T-helper 2 cell treated with Interferon-gamma antibody and Interleukin-4, amounts not matched to agents 5 μg/mL and 100 μg/mL, for 36 hours (primary cell): ENCODE data around the gene MAZ.
"Not testable (repeated sequence)": the region's sequence is repeated elsewhere in the genome, so short reads cannot be mapped to it uniquely, and the experiment has no call there.

Source experiments
- DNase-seq: peaks from one replicate; pipeline ENCODE4 v3.0.0; 2021; ENCODE audit warnings: low spot score
- H3K27ac Mint-ChIP-seq: one replicate; pipeline ENCODE4 v1.8.0; 2021; ENCODE audit warnings: mild to moderate bottlenecking, mixed read lengths
- H3K27me3 Mint-ChIP-seq: one replicate; pipeline ENCODE4 v1.8.0; 2021; ENCODE audit warnings: low read depth, mixed read lengths
- H3K36me3 Mint-ChIP-seq: one replicate; pipeline ENCODE4 v1.8.0; 2021; ENCODE audit warnings: low read depth, mixed read lengths
- H3K4me1 Mint-ChIP-seq: one replicate; pipeline ENCODE4 v1.8.0; 2021; ENCODE audit warnings: low read depth, mixed read lengths
- H3K4me3 Mint-ChIP-seq: one replicate; pipeline ENCODE4 v1.8.0; 2022; ENCODE audit warnings: mild to moderate bottlenecking, moderate library complexity, mixed read lengths
- H3K9me3 Mint-ChIP-seq: one replicate; pipeline ENCODE4 v1.8.0; 2021; ENCODE audit warnings: mixed read lengths

Gene MAZ

GRCh38 chr16:29806099-29806579 lies at the start of gene MAZ:
MAZ (plus strand) TSS chr16:29806529; CDS start chr16:29806702, 173 bp downstream.
- DNase-seq: peak; percentile 69
- Mint-ChIP-seq H3K27ac (peak within 1 kb of the TSS; percentile 100), H3K4me3 (peak within 1 kb of the TSS; percentile 100), H3K4me1 (peaks cover 34% of the 10 kb centered on the region), H3K27me3 (no peaks in the 10 kb centered on the region), H3K36me3 (peaks cover 65% of the 10 kb centered on the region), H3K9me3 (no peaks in the 10 kb centered on the region)

- DNase-seq: no peak
- Mint-ChIP-seq H3K9me3 (no peaks in the 10 kb centered on the region), H3K4me1 (peaks cover 11% of the 10 kb centered on the region), H3K4me3 (no peak overlapping the region), H3K27ac (no peak overlapping the region), H3K27me3 (peaks cover 3% of the 10 kb centered on the region), H3K36me3 (peaks cover 1% of the 10 kb centered on the region)
Observed at GRCh38 chr16:29756654-29757053, 49.7 kb upstream of the MAZ start.

GRCh38 chr16:29757086-29757485 lies 49.2 kb upstream of the MAZ start:
- H3K27me3 Mint-ChIP-seq, H3K9me3 Mint-ChIP-seq, H3K36me3 Mint-ChIP-seq, DNase-seq, H3K27ac Mint-ChIP-seq, H3K4me3 Mint-ChIP-seq: not testable (repeated sequence)
- H3K4me1 Mint-ChIP-seq: peaks cover 11% of the 10 kb centered on the region

GRCh38 chr16:29757950-29758466 lies 48.3 kb upstream of the MAZ start:
- DNase-seq: no peak
- Mint-ChIP-seq H3K4me3 (no peak overlapping the region), H3K36me3 (peaks cover 1% of the 10 kb centered on the region), H3K9me3 (no peaks in the 10 kb centered on the region), H3K27ac (no peak overlapping the region), H3K4me1 (peaks cover 11% of the 10 kb centered on the region), H3K27me3 (peaks cover 4% of the 10 kb centered on the region)

GRCh38 chr16:29760567-29761279 lies 45.6 kb upstream of the MAZ start:
- H3K4me3 Mint-ChIP-seq: no peak overlapping the region
- no peaks in the 10 kb centered on the region for H3K9me3 Mint-ChIP-seq
- H3K4me1 Mint-ChIP-seq: peaks cover 5% of the 10 kb centered on the region
- no peak overlapping the region for H3K27ac Mint-ChIP-seq
- DNase-seq: no peak
- H3K36me3 Mint-ChIP-seq: no peaks in the 10 kb centered on the region
- H3K27me3 Mint-ChIP-seq: peaks cover 6% of the 10 kb centered on the region

GRCh38 chr16:29761280-29761651 lies 45.1 kb upstream of the MAZ start:
- H3K27ac Mint-ChIP-seq, H3K36me3 Mint-ChIP-seq, H3K27me3 Mint-ChIP-seq, H3K9me3 Mint-ChIP-seq, DNase-seq, H3K4me3 Mint-ChIP-seq, H3K4me1 Mint-ChIP-seq: not testable (repeated sequence)

GRCh38 chr16:29761882-29762281 lies 44.4 kb upstream of the MAZ start:
- Mint-ChIP-seq H3K27ac (no peak overlapping the region), H3K4me1 (peaks cover 2% of the 10 kb centered on the region), H3K9me3 (no peaks in the 10 kb centered on the region), H3K4me3 (no peak overlapping the region), H3K36me3 (no peaks in the 10 kb centered on the region), H3K27me3 (peaks cover 6% of the 10 kb centered on the region)
- no peak for DNase-seq

- DNase-seq: no peak
- no peaks in the 10 kb centered on the region for H3K9me3 Mint-ChIP-seq
- peaks cover 2% of the 10 kb centered on the region for H3K27me3 Mint-ChIP-seq
- no peaks in the 10 kb centered on the region for H3K36me3 Mint-ChIP-seq
- H3K4me1 Mint-ChIP-seq: peaks cover 1% of the 10 kb centered on the region
- no peak overlapping the region for H3K27ac Mint-ChIP-seq
- no peak overlapping the region for H3K4me3 Mint-ChIP-seq
Observed at GRCh38 chr16:29763326-29763725, 43.0 kb upstream of the MAZ start.

- no peak for DNase-seq
- H3K27me3 Mint-ChIP-seq: peaks cover 2% of the 10 kb centered on the region
- no peak overlapping the region for H3K4me3 Mint-ChIP-seq
- no peaks in the 10 kb centered on the region for H3K9me3 Mint-ChIP-seq
- no peaks in the 10 kb centered on the region for H3K4me1 Mint-ChIP-seq
- H3K36me3 Mint-ChIP-seq: no peaks in the 10 kb centered on the region
- H3K27ac Mint-ChIP-seq: no peak overlapping the region
Observed at GRCh38 chr16:29765167-29766032, 40.9 kb upstream of the MAZ start.

GRCh38 chr16:29766571-29766970 lies 39.8 kb upstream of the MAZ start:
- H3K9me3 Mint-ChIP-seq: no peaks in the 10 kb centered on the region
- DNase-seq: no peak
- H3K27me3 Mint-ChIP-seq: peaks cover 2% of the 10 kb centered on the region
- H3K27ac Mint-ChIP-seq: no peak overlapping the region
- H3K36me3 Mint-ChIP-seq: no peaks in the 10 kb centered on the region
- H3K4me3 Mint-ChIP-seq: no peak overlapping the region
- H3K4me1 Mint-ChIP-seq: no peaks in the 10 kb centered on the region

- DNase-seq: no peak
- H3K4me1 Mint-ChIP-seq: no peaks in the 10 kb centered on the region
- H3K36me3 Mint-ChIP-seq: no peaks in the 10 kb centered on the region
- H3K4me3 Mint-ChIP-seq: no peak overlapping the region
- no peak overlapping the region for H3K27ac Mint-ChIP-seq
- peaks cover 2% of the 10 kb centered on the region for H3K27me3 Mint-ChIP-seq
- H3K9me3 Mint-ChIP-seq: no peaks in the 10 kb centered on the region
Observed at GRCh38 chr16:29767062-29767461, 39.3 kb upstream of the MAZ start.

GRCh38 chr16:29769507-29769906 lies 36.8 kb upstream of the MAZ start:
- Mint-ChIP-seq H3K36me3 (no peaks in the 10 kb centered on the region), H3K4me3 (no peak overlapping the region), H3K27me3 (no peaks in the 10 kb centered on the region), H3K9me3 (no peaks in the 10 kb centered on the region), H3K27ac (no peak overlapping the region), H3K4me1 (no peaks in the 10 kb centered on the region)
- DNase-seq: no peak

GRCh38 chr16:29770250-29770929 lies 35.9 kb upstream of the MAZ start:
- Mint-ChIP-seq H3K27me3 (no peaks in the 10 kb centered on the region), H3K9me3 (no peaks in the 10 kb centered on the region), H3K27ac (no peak overlapping the region), H3K36me3 (no peaks in the 10 kb centered on the region), H3K4me1 (no peaks in the 10 kb centered on the region), H3K4me3 (no peak overlapping the region)
- DNase-seq: no peak

GRCh38 chr16:29772330-29772729 lies 34.0 kb upstream of the MAZ start:
- DNase-seq, H3K27me3 Mint-ChIP-seq, H3K4me1 Mint-ChIP-seq, H3K27ac Mint-ChIP-seq, H3K9me3 Mint-ChIP-seq, H3K4me3 Mint-ChIP-seq, H3K36me3 Mint-ChIP-seq: not testable (repeated sequence)
